HepG2 (cell line): ENCODE measurements around the gene ANO6. TPM values are rescaled to one million over a fixed set of nuclear protein-coding genes. Genes with fewer than 3 reads are reported as not detected.
A peak's percentile ranks its signal among the peaks of the same experiment; 100 is the strongest.

Experiments used
- ATAC-seq: fragments of 200-7000 bp; cut with Tn5 transposase; 3 replicates; pipeline ENCODE4 v1.9.1; 2020; ENCODE audit warnings: mild to moderate bottlenecking, moderate library complexity
- BruUV-seq: library from RNA; stranded (reverse); fragments of 400-500 nt; replicated peaks from 2 replicates; lab custom pipeline; 2021; lab: Mats Ljungman, UMichigan
- CTCF ChIA-PET: fragments of 300-600 bp; formaldehyde crosslinking; extraction: SDS; loops from one replicate; lab custom pipeline; 2021; ENCODE audit warnings: low total read pairs, inconsistent platforms, low intra/inter-chr PET ratio; lab: Yijun Ruan, JAX
- POLR2A ChIA-PET: fragments of 350-600 bp; sonication (Branson Sonifier 250); formaldehyde crosslinking; loops from one replicate; lab custom pipeline; 2020; ENCODE audit warnings: antibody characterized with exemption, inconsistent platforms; lab: Yijun Ruan, JAX
- DNase-seq: peaks from one replicate; pipeline ENCODE4 v3.0.0-alpha.2; 2015; ENCODE audit warnings: low spot score
- FAIRE-seq: peaks from 3 replicates; lab custom pipeline; 2011; peaks lifted over from hg19 to GRCh38; lab: Jason Lieb, UNC
- H2AFZ ChIP-seq: one replicate; pipeline ENCODE4 v1.6.1; 2011; ENCODE audit warnings: low read length, inconsistent platforms
- H3K27ac ChIP-seq: fragments of 300-600 bp; 3 replicates; pipeline ENCODE4 v1.8.0; 2011; ENCODE audit warnings: mixed run types, mild to moderate bottlenecking, mixed read lengths, low read length, inconsistent platforms; ENCODE audit not compliant: insufficient read depth; ENCODE audit errors: extremely low read length
- H3K27me3 ChIP-seq, 2 experiments: fragments of 200-600 bp in 1 of 2; 2 replicates in 1 of 2; 3 replicates in 1 of 2; pipeline versions ENCODE4 v1.6.0 to v1.8.0; 2011; ENCODE audit warnings: low read length in 2 of 2, mild to moderate bottlenecking in 2 of 2, moderate library complexity in 2 of 2, inconsistent platforms in 1 of 2; ENCODE audit not compliant: insufficient read depth in 2 of 2, control insufficient read depth in 1 of 2
- H3K36me3 ChIP-seq, 2 experiments: fragments of 200-600 bp in 1 of 2; replicated peaks in 1 of 2; 2 replicates in 1 of 2; 3 replicates in 1 of 2; pipeline versions ENCODE4 v1.5.1 to v1.8.0; 2011; ENCODE audit warnings: low read length in 2 of 2, inconsistent platforms in 1 of 2; ENCODE audit not compliant: insufficient read depth in 2 of 2, control insufficient read depth in 1 of 2
- H3K4me1 ChIP-seq: 2 replicates; pipeline ENCODE4 v1.5.1; 2012; ENCODE audit warnings: low read length, inconsistent platforms; ENCODE audit not compliant: insufficient read depth
- H3K4me2 ChIP-seq: 2 replicates; pipeline ENCODE4 v1.6.0; 2011; ENCODE audit warnings: low read depth, low read length, inconsistent platforms
- H3K4me3 ChIP-seq, 3 experiments: fragments of 200-600 bp in 1 of 3; sonication (generic), shearing (Covaris generic) in 1 of 3; replicated peaks in 1 of 3; 2 replicates each; pipeline ENCODE4 v1.5.1; 2011 to 2016; ENCODE audit warnings: low read length in 3 of 3, inconsistent platforms in 2 of 3, low read depth in 2 of 3, mild to moderate bottlenecking in 2 of 3, control low read depth in 1 of 3, mixed read lengths in 1 of 3; ENCODE audit not compliant: insufficient read depth in 1 of 3
- H3K79me2 ChIP-seq: one replicate; pipeline ENCODE4 v1.6.1; 2011; ENCODE audit warnings: low read length, inconsistent platforms; ENCODE audit not compliant: insufficient read depth
- H3K9ac ChIP-seq: 2 replicates; pipeline ENCODE4 v1.6.0; 2011; ENCODE audit warnings: mild to moderate bottlenecking, low read depth, low read length, inconsistent platforms; ENCODE audit not compliant: insufficient read depth
- H3K9me3 ChIP-seq: 2 replicates; pipeline ENCODE4 v1.5.1; 2012; ENCODE audit warnings: mild to moderate bottlenecking, low read length
- H4K20me1 ChIP-seq: 2 replicates; pipeline ENCODE4 v1.6.0; 2011; ENCODE audit warnings: inconsistent platforms, mild to moderate bottlenecking, low read length, moderate library complexity; ENCODE audit not compliant: insufficient read depth
- CEBPZ ChIP-seq: IDR thresholded peaks from 2 replicates; pipeline ENCODE4 v1.6.1; 2012; ENCODE audit warnings: low read length, improper control_type of control experiment
- HES4 ChIP-seq: sonication (generic); formaldehyde crosslinking; IDR thresholded peaks from 2 replicates; pipeline ENCODE4 v1.9.0; 2021; ENCODE audit warnings: mild to moderate bottlenecking, missing genetic modification reagents, borderline replicate concordance
- HOXA5 ChIP-seq: sonication (generic); formaldehyde crosslinking; IDR thresholded peaks from 2 replicates; pipeline ENCODE4 v1.4.0; 2020; ENCODE audit warnings: missing genetic modification reagents
- KDM5A ChIP-seq: fragments of 200-600 bp; sonication (generic); IDR thresholded peaks from 2 replicates; pipeline ENCODE4 v1.7.0; 2018; ENCODE audit warnings: antibody characterized with exemption, mild to moderate bottlenecking, low read length, borderline replicate concordance
- SOX13 ChIP-seq, 3 experiments: fragments of 450-650 bp in 1 of 3; sonication (generic) in 1 of 3; formaldehyde crosslinking in 1 of 3; IDR thresholded peaks in 2 of 3; conservative IDR thresholded peaks in 1 of 3; 2 replicates each; pipeline versions ENCODE4 v1.5.0 to v1.6.1; 2016 to 2020; ENCODE audit warnings: antibody characterized with exemption in 1 of 3, mild to moderate bottlenecking in 1 of 3, missing compliant biosample characterization in 1 of 3, missing genetic modification reagents in 1 of 3, moderate library complexity in 1 of 3
- ZBTB26 ChIP-seq: IDR thresholded peaks from 2 replicates; pipeline ENCODE4 v1.6.1; 2016; ENCODE audit warnings: missing compliant biosample characterization, missing genetic modification reagents, borderline replicate concordance
- ZNF263 ChIP-seq: sonication (generic); formaldehyde crosslinking; IDR thresholded peaks from 2 replicates; pipeline ENCODE4 v1.4.0; 2020; ENCODE audit warnings: missing genetic modification reagents
- ZNF775 ChIP-seq: sonication (generic); formaldehyde crosslinking; IDR thresholded peaks from 2 replicates; pipeline ENCODE4 v1.4.0; 2020; ENCODE audit warnings: missing genetic modification reagents, mild to moderate bottlenecking, moderate library complexity, borderline replicate concordance
- WGBS: methylation state at CpG from one replicate; pipeline ENCODE4 v1.1.6; 2017; ENCODE audit warnings: low lambda C conversion rate; 5-methylcytosine and 5-hydroxymethylcytosine counted together
- in situ Hi-C: cut with HindIII; loops from 2 replicates; pipeline ENCODE4 v1.10.0; 2017; ENCODE audit warnings: low pct_unique_long_range_greater_than_20kb; ENCODE audit not compliant: extremely low pct_ligation_motif_present
- intact Hi-C: fragments of 100-400 bp; cut with micrococcal nuclease; formaldehyde crosslinking; loops from one replicate; pipeline ENCODE4 v1.10.0; 2022; ENCODE audit not compliant: unreplicated experiment
- polyA plus RNA-seq, 8 experiments: library from polyadenylated mRNA; depleted of rRNA in 3 of 8; stranded (reverse) in 7 of 8; unstranded in 1 of 8; fragments of >200 nt; fragmentation: Illumina TruSeq in 4 of 8; extraction: Trizol in 4 of 8; gene quantifications; 2 replicates each; pipeline versions ENCODE4 v1.2.1 to v1.2.3, GENCODE V29; 2011 to 2016; ENCODE audit warnings: low read depth in 4 of 8, missing spikeins in 1 of 8, mixed read lengths in 1 of 8; ENCODE audit not compliant: insufficient read depth in 1 of 8
- total RNA-seq, 5 experiments: library from RNA; depleted of rRNA; stranded (reverse); fragments of >200 nt; fragmentation: Illumina TruSeq; extraction: Trizol; gene quantifications; 2 replicates each; pipeline ENCODE4 v1.2.3, GENCODE V29; 2016; ENCODE audit warnings: low read depth in 1 of 5

Gene ANO6
- total and polyA plus RNA-seq, 2 of the 13 experiments (the other 11 are each of a cell fraction or from before 2014, with no cell fraction given), result 37.8 to 57.1 TPM

DNA sequence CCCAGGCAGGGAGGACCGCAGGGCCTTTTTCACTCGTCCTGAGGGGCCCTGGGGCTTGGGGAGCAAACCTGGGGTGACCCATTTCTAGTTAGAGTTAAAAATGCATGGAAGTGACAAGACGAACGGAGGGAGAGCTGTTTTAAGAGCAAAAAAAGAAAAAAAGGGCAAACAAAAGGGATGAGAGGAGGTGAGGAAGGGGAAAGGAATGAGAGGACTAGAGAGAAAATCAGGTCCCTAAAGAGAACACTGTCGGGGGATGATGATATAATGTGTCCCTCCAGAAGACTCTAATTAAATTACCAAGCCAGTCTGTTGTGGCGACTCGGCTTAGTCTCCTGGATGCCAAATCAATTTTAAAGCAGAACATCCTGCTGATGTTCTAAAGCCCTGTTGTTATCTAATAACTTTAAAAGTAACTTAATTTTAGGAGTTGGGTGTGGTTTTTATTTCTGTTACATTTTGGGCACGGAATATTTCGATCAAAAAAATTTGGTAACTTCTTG lies 1.1 kb downstream of the ANO6 start:
- TF ChIP-seq SOX13 (IDR thresholded peaks at IDR 0.05) (no peak), SOX13 (CRISPR knock-in tag; conservative IDR thresholded peaks at IDR 0.05 in 1 of 2, IDR thresholded peaks at IDR 0.05 in 1 of 2) (0 out of 4 replicates have a peak, but pooled peaks of 1 of the 2 experiments have one; percentile 8), ZNF263 (CRISPR knock-in tag) (peak; percentile 91), KDM5A (peak; percentile 28; the same call in 1 of the 2 replicates), HOXA5 (CRISPR knock-in tag) (no peak)
- Histone ChIP-seq H3K9me3 (no peaks in the 10 kb centered on the region), H3K4me3 (peak overlapping the region; percentile 84 to 95 (median 89)), H3K36me3 (no peaks in the 10 kb centered on the region), H3K4me2 (peak overlapping the region; percentile 80), H3K9ac (peak overlapping the region; percentile 94), H3K27me3 (no peaks in the 10 kb centered on the region; a peak in 1 of 5 replicates), H3K27ac (peak overlapping the region; percentile 95), H2AFZ (no peak overlapping the region), H4K20me1 (0 out of 2 replicates have a peak, but pooled peaks cover 11% of the 10 kb centered on the region), H3K79me2 (peaks cover 53% of the 10 kb centered on the region), H3K4me1 (peaks cover 42% of the 10 kb centered on the region)
- ChIA-PET POLR2A (interaction anchor here (1.0 to 2.1 kb wide), 2 partner anchors 16 to 43 kb away, joined by 5 to 9 read pairs; no protein-coding TSS in a partner anchor), CTCF (interaction anchor here (2.4 kb wide), 1 partner anchor 46 kb away, joined by 8 read pairs; no protein-coding TSS in a partner anchor)
- WGBS, result 0% methylated on average over 9 of the region's 9 CpGs
- intact Hi-C loops (loop anchor here (1.0 to 5.0 kb wide), 6 partner anchors 14 to 171 kb away; no protein-coding TSS in a partner anchor), in situ Hi-C loops (no loop called here)
- FAIRE-seq (no peak), ATAC-seq (no peak), DNase-seq (no peak)
- no TSS peak for BruUV-seq

DNA sequence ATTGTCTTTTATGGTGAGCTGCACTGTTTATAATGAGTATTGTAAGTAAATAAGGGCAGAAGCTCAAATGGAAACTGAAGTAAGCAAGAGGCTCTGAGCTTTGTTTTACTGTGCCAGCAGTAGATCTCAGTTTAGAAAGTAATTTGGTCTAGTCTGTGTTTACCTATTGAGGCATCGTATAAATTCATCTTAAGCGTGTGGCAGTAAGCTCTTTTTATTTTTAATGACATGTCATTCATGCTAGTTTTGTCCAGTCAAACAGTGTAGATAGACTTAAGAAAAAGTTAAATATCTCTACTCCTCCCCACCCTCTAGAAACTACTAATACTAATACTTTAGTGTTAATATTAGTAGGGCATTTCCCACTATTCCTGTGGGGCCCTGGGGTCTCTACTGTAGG lies 2.0 kb downstream of the ANO6 start:
- POLR2A ChIA-PET, result interaction anchor here (1.9 to 2.1 kb wide), 2 partner anchors 15 to 42 kb away, joined by 5 to 9 read pairs; no protein-coding TSS in a partner anchor
- FAIRE-seq (no peak), DNase-seq (no peak), ATAC-seq (no peak)
- Histone ChIP-seq H3K4me1 (peaks cover 46% of the 10 kb centered on the region), H3K9me3 (no peaks in the 10 kb centered on the region), H3K4me3 (peak overlapping the region; percentile 84 to 95 (median 89); a peak in 5 of 6 replicates), H3K9ac (peak overlapping the region; percentile 94), H2AFZ (no peak overlapping the region), H3K27ac (no peak overlapping the region), H3K27me3 (no peaks in the 10 kb centered on the region; a peak in 1 of 5 replicates), H3K36me3 (no peaks in the 10 kb centered on the region), H3K79me2 (peaks cover 59% of the 10 kb centered on the region), H4K20me1 (0 out of 2 replicates have a peak, but pooled peaks cover 11% of the 10 kb centered on the region), H3K4me2 (peak overlapping the region; percentile 80)
- no TSS peak for BruUV-seq
- TF ChIP-seq CEBPZ (no peak), HES4 (CRISPR knock-in tag) (no peak), ZBTB26 (CRISPR knock-in tag) (no peak), ZNF775 (CRISPR knock-in tag) (no peak)
- CTCF ChIA-PET, result interaction anchor here (2.4 kb wide), 1 partner anchor 47 kb away, joined by 8 read pairs; no protein-coding TSS in a partner anchor
- in situ Hi-C loops, result no loop called here
- WGBS, result 16% methylated on average over 2 of the region's 2 CpGs
- intact Hi-C loops, result loop anchor here (5.0 kb wide), 2 partner anchors 44 to 64 kb away; no protein-coding TSS in a partner anchor
